Colonic mucosa (tissue), 4 donors: ENCODE measurements around the gene GABBR2. TPM values are rescaled to one million over a fixed set of nuclear protein-coding genes. Genes with fewer than 3 reads are reported as not detected.

ENCODE experiments used
- DNase-seq: peaks from one replicate; pipeline ENCODE4 v3.0.0-alpha.2; 2020
- H3K27ac ChIP-seq: fragments of 200-600 bp; one replicate; pipeline ENCODE4 v1.8.0; 2021
- H3K27me3 ChIP-seq: fragments of 200-600 bp; one replicate; pipeline ENCODE4 v1.8.0; 2021
- H3K36me3 ChIP-seq: fragments of 200-600 bp; one replicate; pipeline ENCODE4 v1.8.0; 2021
- H3K4me1 ChIP-seq: fragments of 200-600 bp; one replicate; pipeline ENCODE4 v1.8.0; 2021; ENCODE audit warnings: mild to moderate bottlenecking
- H3K4me3 ChIP-seq: fragments of 200-600 bp; one replicate; pipeline ENCODE4 v1.8.0; 2021
- H3K9ac ChIP-seq, 2 donors: one replicate each; pipeline ENCODE4 v1.7.0; 2013; ENCODE audit warnings: control low read depth in 2 of 2, low read depth in 2 of 2, low read length in 2 of 2
- H3K9me3 ChIP-seq: fragments of 200-600 bp; one replicate; pipeline ENCODE4 v1.8.0; 2021
- intact Hi-C: fragments of 100-400 bp; cut with DNase I; formaldehyde crosslinking; loops from one replicate; pipeline ENCODE4 v1.14.1; 2022
- total RNA-seq, 2 donors: library from RNA; stranded (reverse); fragmentation: NEBNext Ultra II Directional in 1 of 2; extraction: Animal tissue kit (Norgen Biotek cat#: 25700) in 1 of 2; gene quantifications; one replicate each; pipeline ENCODE4 v1.2.1, GENCODE V29; 2021
- TF ChIP-seq, protein P1 (sequence below): fragments of 200-600 bp; IDR thresholded peaks from one replicate; pipeline ENCODE4 v1.8.0; 2022; ENCODE audit warnings: antibody characterized with exemption, mild to moderate bottlenecking
- donor health status: healthy.
- donor health status: DM: no; HTN: no; CAD: no.
- donor health status: DM: no; HTN: no; CAD: no.

Gene GABBR2
- total RNA-seq, 2 donors from 2014 or later = 0.05 TPM; not detected in 1

DNA sequence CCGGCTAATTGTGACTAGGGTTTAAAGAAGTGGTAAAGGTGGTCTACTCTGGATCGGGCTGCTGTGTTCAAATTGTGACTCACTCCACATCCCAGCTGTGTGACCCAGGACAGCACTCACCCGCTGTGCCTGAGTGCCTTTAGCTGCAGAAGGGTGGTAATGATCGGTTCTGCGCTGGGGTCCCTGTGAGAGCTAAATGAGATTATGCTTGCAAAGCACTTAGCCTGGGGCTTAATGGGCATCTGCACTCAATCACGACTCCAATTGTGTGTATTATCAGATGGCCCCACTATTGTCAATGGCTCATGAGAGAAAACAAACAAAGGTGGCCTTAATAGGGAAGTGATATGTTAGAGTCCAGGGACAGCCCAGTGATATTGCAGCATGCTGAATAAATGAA, 428.2 kb downstream of the GABBR2 start:
- H3K4me3 ChIP-seq = no peak overlapping the region
- intact Hi-C loops = no loop called here
- no peak overlapping the region for H3K9ac ChIP-seq
- TF ChIP-seq, protein P1, sequence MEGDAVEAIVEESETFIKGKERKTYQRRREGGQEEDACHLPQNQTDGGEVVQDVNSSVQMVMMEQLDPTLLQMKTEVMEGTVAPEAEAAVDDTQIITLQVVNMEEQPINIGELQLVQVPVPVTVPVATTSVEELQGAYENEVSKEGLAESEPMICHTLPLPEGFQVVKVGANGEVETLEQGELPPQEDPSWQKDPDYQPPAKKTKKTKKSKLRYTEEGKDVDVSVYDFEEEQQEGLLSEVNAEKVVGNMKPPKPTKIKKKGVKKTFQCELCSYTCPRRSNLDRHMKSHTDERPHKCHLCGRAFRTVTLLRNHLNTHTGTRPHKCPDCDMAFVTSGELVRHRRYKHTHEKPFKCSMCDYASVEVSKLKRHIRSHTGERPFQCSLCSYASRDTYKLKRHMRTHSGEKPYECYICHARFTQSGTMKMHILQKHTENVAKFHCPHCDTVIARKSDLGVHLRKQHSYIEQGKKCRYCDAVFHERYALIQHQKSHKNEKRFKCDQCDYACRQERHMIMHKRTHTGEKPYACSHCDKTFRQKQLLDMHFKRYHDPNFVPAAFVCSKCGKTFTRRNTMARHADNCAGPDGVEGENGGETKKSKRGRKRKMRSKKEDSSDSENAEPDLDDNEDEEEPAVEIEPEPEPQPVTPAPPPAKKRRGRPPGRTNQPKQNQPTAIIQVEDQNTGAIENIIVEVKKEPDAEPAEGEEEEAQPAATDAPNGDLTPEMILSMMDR = no peak
- H3K4me1 ChIP-seq = no peaks in the 10 kb centered on the region
- no peaks in the 10 kb centered on the region for H3K9me3 ChIP-seq
- no peaks in the 10 kb centered on the region for H3K36me3 ChIP-seq
- no peak for DNase-seq
- H3K27ac ChIP-seq = no peak overlapping the region
- H3K27me3 ChIP-seq = no peaks in the 10 kb centered on the region

DNA sequence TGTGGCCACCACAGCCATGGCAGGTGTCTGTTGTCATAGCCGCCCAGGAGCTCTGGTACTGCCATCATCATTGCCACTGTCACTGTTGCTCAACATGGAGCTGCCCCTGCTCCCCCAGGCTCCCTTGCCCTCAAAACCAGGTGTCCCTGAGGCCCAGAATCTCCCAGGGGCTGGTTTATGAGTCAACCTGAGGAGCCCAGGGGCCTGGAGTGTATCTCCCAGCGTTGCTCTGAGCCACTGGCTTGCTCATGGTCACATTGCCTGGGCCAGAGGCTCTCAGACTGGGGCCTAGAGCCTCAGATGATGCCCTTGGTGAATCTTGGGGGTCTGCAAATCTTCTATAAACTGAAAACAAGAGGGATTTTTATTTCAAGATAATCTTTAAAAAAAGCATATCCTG, 428.6 kb downstream of the GABBR2 start:
- no peak overlapping the region for H3K4me3 ChIP-seq
- TF ChIP-seq, protein P1 = no peak
- H3K9me3 ChIP-seq = no peaks in the 10 kb centered on the region
- H3K27me3 ChIP-seq = no peaks in the 10 kb centered on the region
- no peak overlapping the region for H3K27ac ChIP-seq
- no peaks in the 10 kb centered on the region for H3K36me3 ChIP-seq
- DNase-seq = no peak
- no peaks in the 10 kb centered on the region for H3K4me1 ChIP-seq
- intact Hi-C loops = no loop called here
- H3K9ac ChIP-seq = no peak overlapping the region

DNA sequence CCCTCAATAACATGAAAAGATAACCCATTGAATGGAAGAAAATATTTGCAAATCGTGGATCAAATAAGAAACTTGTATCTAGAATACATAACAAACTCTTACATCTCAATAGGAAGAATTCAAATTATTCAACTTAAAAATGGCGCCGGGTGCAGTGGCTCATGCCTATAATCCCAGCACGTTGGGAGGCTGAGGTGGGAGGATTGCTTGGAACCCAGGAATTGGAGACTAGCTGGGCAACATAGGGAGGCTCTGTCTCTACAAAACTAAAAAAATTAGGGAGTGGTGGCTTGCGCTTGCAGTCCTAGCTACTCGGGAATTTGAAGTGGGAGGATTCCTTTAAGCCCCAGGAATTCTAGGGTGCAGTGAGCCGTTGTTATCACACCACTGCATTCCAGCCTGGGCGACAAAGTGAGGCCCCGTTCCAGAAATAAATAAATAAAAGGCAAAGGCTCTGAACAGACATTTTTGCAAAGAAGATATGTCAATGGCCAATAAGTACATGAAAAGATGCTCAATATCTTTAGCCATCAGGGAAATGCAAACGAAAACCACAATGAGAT, 431.7 kb downstream of the GABBR2 start:
- Histone ChIP-seq H3K4me3 (no peak overlapping the region), H3K4me1 (no peaks in the 10 kb centered on the region), H3K27ac (no peak overlapping the region), H3K36me3 (no peaks in the 10 kb centered on the region), H3K9ac (no peak overlapping the region), H3K9me3 (no peaks in the 10 kb centered on the region), H3K27me3 (no peaks in the 10 kb centered on the region)
- intact Hi-C loops = no loop called here
- no peak for DNase-seq
- TF ChIP-seq, protein P1 = no peak

DNA sequence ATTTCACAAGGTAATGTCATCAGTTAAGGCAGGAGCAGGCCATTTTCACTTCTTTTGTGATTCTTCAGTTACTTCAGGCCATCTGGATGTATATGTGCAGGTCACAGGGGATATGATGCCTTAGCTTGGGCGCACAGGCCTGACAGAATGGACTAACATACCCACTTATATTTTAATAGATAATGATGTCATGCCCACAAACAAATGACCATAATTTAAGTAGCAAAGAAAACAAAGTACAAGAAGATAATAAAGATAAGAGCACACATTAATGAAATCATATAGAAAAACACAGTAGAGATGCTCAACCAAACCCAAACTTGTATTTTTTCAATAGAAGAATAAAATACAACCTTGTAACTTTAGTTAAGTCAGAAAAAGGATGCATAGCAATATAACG, 433.6 kb downstream of the GABBR2 start:
- Histone ChIP-seq H3K27ac (no peak overlapping the region), H3K27me3 (no peaks in the 10 kb centered on the region), H3K4me3 (no peak overlapping the region), H3K9me3 (no peaks in the 10 kb centered on the region), H3K4me1 (no peaks in the 10 kb centered on the region), H3K36me3 (no peaks in the 10 kb centered on the region), H3K9ac (no peak overlapping the region)
- intact Hi-C loops = no loop called here
- TF ChIP-seq, protein P1 = no peak
- DNase-seq = no peak

DNA sequence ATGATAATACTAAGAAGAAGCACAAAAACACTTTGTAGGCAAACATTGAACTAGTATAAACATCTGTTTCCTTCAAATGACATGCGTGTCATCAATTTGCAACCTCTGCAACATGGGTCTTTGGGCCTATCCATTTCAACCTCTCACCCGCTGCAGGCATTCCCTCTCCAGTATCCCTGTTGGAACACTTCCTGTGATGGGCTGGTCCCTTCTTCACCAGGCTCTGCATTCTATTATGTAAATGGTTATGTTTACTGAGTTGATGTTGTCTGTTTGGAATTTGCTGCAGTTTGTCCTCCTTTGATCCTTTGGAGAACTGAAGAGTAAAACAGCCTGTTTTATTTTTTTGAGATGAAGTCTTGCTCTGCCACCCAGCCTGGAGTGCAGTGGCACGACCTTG, 436.7 kb downstream of the GABBR2 start:
- H3K4me1 ChIP-seq = no peaks in the 10 kb centered on the region
- TF ChIP-seq, protein P1 = no peak
- H3K9me3 ChIP-seq = no peaks in the 10 kb centered on the region
- H3K27ac ChIP-seq = no peak overlapping the region
- H3K4me3 ChIP-seq = no peak overlapping the region
- no peak for DNase-seq
- H3K9ac ChIP-seq = no peak overlapping the region
- intact Hi-C loops = no loop called here
- no peaks in the 10 kb centered on the region for H3K36me3 ChIP-seq
- no peaks in the 10 kb centered on the region for H3K27me3 ChIP-seq
